Transverse colon (tissue), 4 donors: ENCODE data around the gene ENG. TPM values are rescaled to one million over a fixed set of nuclear protein-coding genes. Genes with fewer than 3 reads are reported as not detected.
"Not testable (repeated sequence)": the region's sequence is repeated elsewhere in the genome, so short reads cannot be mapped to it uniquely, and the experiment has no call there.

Experiments used
- DNase-seq: peaks from one replicate; pipeline ENCODE4 v3.0.0-alpha.2; 2019
- H3K27ac ChIP-seq, 4 donors: fragments of 200-600 bp; sonication (generic); 2 replicates each; pipeline ENCODE4 v1.5.1; 2016 to 2018; ENCODE audit warnings: inconsistent platforms in 4 of 4
- H3K27me3 ChIP-seq: fragments of 200-600 bp; sonication (generic); 2 replicates; pipeline ENCODE4 v1.5.1; 2017; ENCODE audit warnings: inconsistent platforms
- H3K36me3 ChIP-seq, 4 donors: fragments of 200-600 bp; sonication (generic); 2 replicates each; pipeline ENCODE4 v1.5.1; 2017 to 2019; ENCODE audit warnings: inconsistent platforms in 4 of 4
- H3K4me1 ChIP-seq, 4 donors: fragments of 200-600 bp; sonication (generic); 2 replicates each; pipeline ENCODE4 v1.5.1; 2017 to 2020; ENCODE audit warnings: inconsistent platforms in 4 of 4
- H3K4me3 ChIP-seq, 4 donors: fragments of 200-600 bp; sonication (generic); 1 replicate in 1 of 4; 2 replicates in 3 of 4; pipeline versions ENCODE4 v1.5.1 to v1.6.1; 2017 to 2019; ENCODE audit warnings: inconsistent platforms in 4 of 4
- H3K9me3 ChIP-seq, 2 donors: fragments of 200-600 bp; sonication (generic); 2 replicates each; pipeline ENCODE4 v1.5.1; 2017 to 2019; ENCODE audit warnings: inconsistent platforms in 2 of 2
- EP300 ChIP-seq: sonication (generic); formaldehyde crosslinking; IDR thresholded peaks from one replicate; pipeline ENCODE4 v1.6.1; 2017; ENCODE audit warnings: antibody characterized with exemption, low read depth
- POLR2A ChIP-seq: fragments of 450-650 bp; IDR thresholded peaks from one replicate; pipeline ENCODE4 v1.6.1; 2016; ENCODE audit warnings: antibody characterized with exemption, mild to moderate bottlenecking, moderate library complexity
- POLR2AphosphoS5 ChIP-seq, 3 donors: sonication (generic); formaldehyde crosslinking; IDR thresholded peaks; one replicate each; pipeline ENCODE4 v1.6.1; 2016; ENCODE audit warnings: antibody characterized with exemption in 3 of 3
- WGBS, 2 donors: methylation state at CpG; one replicate each; pipeline ENCODE4 v1.1.5; 2018; ENCODE audit warnings: low coverage in 1 of 2; 5-methylcytosine and 5-hydroxymethylcytosine counted together
- in situ Hi-C, 4 donors: fragments of 200-750 bp; cut with MboI; loops; one replicate each; pipeline versions ENCODE4 v1.15.0 to v1.15.1; 2017; ENCODE audit warnings: low sequenced_read_pairs in 3 of 4, low pct_ligation_motif_present in 1 of 4, low pct_unique_long_range_greater_than_20kb in 1 of 4
- intact Hi-C: fragments of 100-400 bp; cut with DNase I; formaldehyde crosslinking; loops from one replicate; pipeline ENCODE4 v1.15.1; 2023; ENCODE audit warnings: low total_unique reads
- total RNA-seq, 4 donors: library from RNA; depleted of rRNA; stranded (reverse); fragments of >200 nt; gene quantifications; one replicate each; pipeline ENCODE4 v1.1.0, GENCODE V29; 2016
- TF ChIP-seq, protein P1 (sequence below), 5 experiments: fragments of 200-600 bp in 3 of 5; fragments of 450-650 bp in 2 of 5; sonication (generic) in 3 of 5; IDR thresholded peaks; 1 replicate in 2 of 5; 2 replicates in 3 of 5; pipeline ENCODE4 v1.5.1; 2016 to 2017; ENCODE audit warnings: antibody characterized with exemption in 5 of 5, inconsistent platforms in 3 of 5, mild to moderate bottlenecking in 2 of 5, moderate library complexity in 1 of 5

Gene ENG
- total RNA-seq, 4 donors from 2014 or later = 10.6 to 23.9 (median 17.0) TPM

GRCh38 chr9:127883959-127884358 lies 29.5 kb upstream of the ENG start:
- no peaks in the 10 kb centered on the region for H3K4me1 ChIP-seq
- in situ Hi-C loops (no loop called here), intact Hi-C loops (no loop called here)
- DNase-seq = no peak
- no peaks in the 10 kb centered on the region for H3K9me3 ChIP-seq
- no peaks in the 10 kb centered on the region for H3K27me3 ChIP-seq
- TF ChIP-seq POLR2AphosphoS5 (IDR thresholded peaks at IDR 0.05) = no peak
- TF ChIP-seq, protein P1, sequence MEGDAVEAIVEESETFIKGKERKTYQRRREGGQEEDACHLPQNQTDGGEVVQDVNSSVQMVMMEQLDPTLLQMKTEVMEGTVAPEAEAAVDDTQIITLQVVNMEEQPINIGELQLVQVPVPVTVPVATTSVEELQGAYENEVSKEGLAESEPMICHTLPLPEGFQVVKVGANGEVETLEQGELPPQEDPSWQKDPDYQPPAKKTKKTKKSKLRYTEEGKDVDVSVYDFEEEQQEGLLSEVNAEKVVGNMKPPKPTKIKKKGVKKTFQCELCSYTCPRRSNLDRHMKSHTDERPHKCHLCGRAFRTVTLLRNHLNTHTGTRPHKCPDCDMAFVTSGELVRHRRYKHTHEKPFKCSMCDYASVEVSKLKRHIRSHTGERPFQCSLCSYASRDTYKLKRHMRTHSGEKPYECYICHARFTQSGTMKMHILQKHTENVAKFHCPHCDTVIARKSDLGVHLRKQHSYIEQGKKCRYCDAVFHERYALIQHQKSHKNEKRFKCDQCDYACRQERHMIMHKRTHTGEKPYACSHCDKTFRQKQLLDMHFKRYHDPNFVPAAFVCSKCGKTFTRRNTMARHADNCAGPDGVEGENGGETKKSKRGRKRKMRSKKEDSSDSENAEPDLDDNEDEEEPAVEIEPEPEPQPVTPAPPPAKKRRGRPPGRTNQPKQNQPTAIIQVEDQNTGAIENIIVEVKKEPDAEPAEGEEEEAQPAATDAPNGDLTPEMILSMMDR (IDR thresholded peaks at IDR 0.05) = no peak
- no peak for TF ChIP-seq EP300
- no peak for TF ChIP-seq POLR2A
- H3K4me3 ChIP-seq = no peak overlapping the region
- 88% methylated on average over 7 of the region's 7 CpGs; no CpG with 5 or more reads in 1 of the 2 donors for WGBS, 2 donors
- no peak overlapping the region for H3K27ac ChIP-seq
- peaks cover 0 to 12% (median 5%) of the 10 kb centered on the region in 4 donors for H3K36me3 ChIP-seq

DNA sequence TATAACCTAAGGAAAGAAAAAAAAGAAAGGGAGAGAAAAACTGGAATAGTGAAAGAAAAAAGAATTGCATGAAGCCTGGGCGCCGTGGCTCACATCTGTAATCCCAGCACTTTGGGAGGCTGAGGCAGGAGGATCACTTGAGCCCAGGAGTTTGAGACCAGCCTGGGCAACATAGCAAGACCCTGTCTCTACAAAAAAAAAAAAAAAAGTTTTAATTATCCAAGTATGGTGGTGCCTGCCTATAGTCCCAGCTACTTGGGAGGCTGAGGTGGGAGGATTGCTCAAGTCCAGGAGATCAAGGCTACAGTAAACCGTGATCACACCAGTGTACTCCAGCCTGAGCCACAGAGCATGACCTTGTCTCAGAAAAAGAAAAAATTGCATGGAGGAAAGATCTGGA lies 27.3 kb upstream of the ENG start:
- in situ Hi-C loops, H3K4me3 ChIP-seq, H3K27ac ChIP-seq, DNase-seq, H3K27me3 ChIP-seq, intact Hi-C loops, H3K9me3 ChIP-seq, H3K36me3 ChIP-seq: not testable (repeated sequence)
- 77 to 78% methylated on average over 3 of the region's 3 CpGs for WGBS, 2 donors
- peaks cover 10 to 12% (median 12%) of the 10 kb centered on the region in 4 donors for H3K4me1 ChIP-seq

GRCh38 chr9:127880143-127880542 lies 25.7 kb upstream of the ENG start:
- Histone ChIP-seq H3K4me3 (no peak overlapping the region), H3K4me1 (peaks cover 23 to 28% (median 27%) of the 10 kb centered on the region in 4 donors), H3K36me3 (no peaks in the 10 kb centered on the region), H3K9me3 (no peaks in the 10 kb centered on the region), H3K27ac (no peak overlapping the region), H3K27me3 (no peaks in the 10 kb centered on the region)
- TF ChIP-seq POLR2A = no peak
- TF ChIP-seq EP300 = no peak
- TF ChIP-seq, protein P1 (IDR thresholded peaks at IDR 0.05) = no peak
- no peak for TF ChIP-seq POLR2AphosphoS5 (IDR thresholded peaks at IDR 0.05)
- intact Hi-C loops (no loop called here), in situ Hi-C loops (no loop called here)
- 68 to 70% methylated on average over 2 to 8 of the region's 8 CpGs for WGBS, 2 donors
- no peak for DNase-seq

DNA sequence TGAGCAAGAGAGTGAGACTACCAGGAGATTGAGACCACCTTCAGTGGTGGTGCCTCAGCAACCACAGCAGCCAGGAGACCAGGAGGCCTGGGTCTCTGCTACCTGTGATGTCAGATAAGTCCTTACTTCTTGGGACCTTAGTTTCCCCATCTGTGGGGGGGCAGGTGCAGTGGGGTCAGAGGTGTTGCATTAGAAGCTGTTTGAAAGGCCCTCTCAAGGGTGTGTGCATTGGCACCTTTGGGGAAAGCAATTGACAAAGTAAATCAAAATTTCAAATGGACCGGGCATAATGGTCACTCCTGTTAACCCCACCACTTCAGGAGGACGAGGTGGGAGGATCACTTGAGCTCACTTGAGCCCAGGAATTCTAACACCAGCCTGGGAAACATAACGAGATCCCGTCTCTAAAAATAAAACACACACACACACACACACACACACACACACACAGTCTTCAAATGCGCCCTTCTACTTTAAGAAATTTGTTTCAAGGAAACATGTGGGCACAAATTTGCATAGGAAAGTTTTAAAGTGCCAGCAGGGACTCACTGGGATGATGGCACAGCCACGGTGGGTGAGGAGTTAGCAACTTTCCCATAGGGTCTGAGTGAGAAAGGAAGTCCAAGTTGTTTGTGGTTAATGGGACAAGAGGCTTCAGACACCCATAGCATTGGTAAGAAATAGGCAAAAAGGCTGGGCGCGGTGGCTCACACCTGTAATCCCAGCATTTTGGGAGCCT lies 24.4 kb upstream of the ENG start:
- intact Hi-C loops (no loop called here), in situ Hi-C loops (no loop called here)
- Histone ChIP-seq H3K9me3 (no peaks in the 10 kb centered on the region), H3K4me3 (no peak overlapping the region), H3K27me3 (no peaks in the 10 kb centered on the region), H3K4me1 (peaks cover 32 to 41% (median 38%) of the 10 kb centered on the region in 4 donors), H3K36me3 (no peaks in the 10 kb centered on the region), H3K27ac (no peak overlapping the region)
- TF ChIP-seq POLR2AphosphoS5 (IDR thresholded peaks at IDR 0.05) (no peak), EP300 (no peak), POLR2A (no peak)
- TF ChIP-seq, protein P1 (IDR thresholded peaks at IDR 0.05) = no peak
- 13 to 53% methylated on average over 1 to 8 of the region's 8 CpGs for WGBS, 2 donors
- no peak for DNase-seq
